Caco-2 (cell line): ENCODE data around the gene ITGB6. TPM values are rescaled to one million over a fixed set of nuclear protein-coding genes. Genes with fewer than 3 reads are reported as not detected.

ENCODE experiments used
- BruUV-seq: library from RNA; stranded (reverse); fragments of 400-500 nt; replicated peaks from 2 replicates; lab custom pipeline; 2021; lab: Mats Ljungman, UMichigan
- CTCF ChIA-PET: fragments of 300-600 bp; sonication (Branson Sonifier 250); formaldehyde crosslinking; loops from one replicate; lab custom pipeline; 2022; ENCODE audit warnings: antibody characterized with exemption; lab: Charles Lee
- POLR2A ChIA-PET: fragments of 300-600 bp; sonication (Branson Sonifier 250); formaldehyde crosslinking; loops from one replicate; lab custom pipeline; 2022; ENCODE audit warnings: antibody characterized with exemption; lab: Charles Lee
- DNase-seq, 2 experiments: peaks; one replicate each; pipeline versions ENCODE4 v3.0.0 to v3.0.0-alpha.2; 2020 to 2022
- H3K27me3 ChIP-seq: replicated peaks from 2 replicates; pipeline ENCODE4 v1.6.0; 2011; ENCODE audit warnings: low read length; ENCODE audit not compliant: control insufficient read depth, insufficient read depth
- H3K36me3 ChIP-seq: 2 replicates; pipeline ENCODE4 v1.5.1; 2011; ENCODE audit warnings: low read length; ENCODE audit not compliant: control insufficient read depth, insufficient read depth
- H3K4me1 ChIP-seq: fragments of 250-450 bp; sonication (Bioruptor Pico); 2 replicates; pipeline ENCODE4 v1.5.1; 2020; ENCODE audit warnings: mild to moderate bottlenecking
- H3K4me3 ChIP-seq: 2 replicates; pipeline ENCODE4 v1.5.1; 2011; ENCODE audit warnings: low read depth, mild to moderate bottlenecking, control low read depth, low read length
- H3K9me3 ChIP-seq: fragments of 250-450 bp; sonication (Bioruptor Pico); 2 replicates; pipeline ENCODE4 v1.5.1; 2020; ENCODE audit warnings: mild to moderate bottlenecking, moderate library complexity
- H3K27ac Mint-ChIP-seq: one replicate; pipeline ENCODE4 v1.8.0; 2022; ENCODE audit warnings: mixed read lengths; ENCODE audit not compliant: unreplicated experiment
- H3K27me3 Mint-ChIP-seq: one replicate; pipeline ENCODE4 v1.8.0; 2022; ENCODE audit warnings: mixed read lengths; ENCODE audit not compliant: insufficient read depth, unreplicated experiment
- H3K36me3 Mint-ChIP-seq: one replicate; pipeline ENCODE4 v1.8.0; 2022; ENCODE audit warnings: mild to moderate bottlenecking, mixed read lengths; ENCODE audit not compliant: insufficient read depth, unreplicated experiment
- H3K4me1 Mint-ChIP-seq: one replicate; pipeline ENCODE4 v1.8.0; 2022; ENCODE audit warnings: low read depth, mixed read lengths; ENCODE audit not compliant: unreplicated experiment
- H3K4me3 Mint-ChIP-seq: one replicate; pipeline ENCODE4 v1.8.0; 2022; ENCODE audit warnings: mild to moderate bottlenecking, moderate library complexity, mixed read lengths; ENCODE audit not compliant: unreplicated experiment
- H3K9me3 Mint-ChIP-seq: one replicate; pipeline ENCODE4 v1.8.0; 2022; ENCODE audit warnings: mixed read lengths; ENCODE audit not compliant: unreplicated experiment
- intact Hi-C: fragments of 100-400 bp; cut with micrococcal nuclease; formaldehyde crosslinking; loops from one replicate; pipeline ENCODE4 v1.10.0; 2022; ENCODE audit not compliant: unreplicated experiment
- total RNA-seq: library from RNA; stranded (reverse); gene quantifications from 2 replicates; pipeline ENCODE4 v1.2.3, GENCODE V29; 2022
- TF ChIP-seq, protein P1 (sequence below), 2 experiments: fragments of 200-600 bp in 1 of 2; IDR thresholded peaks; 1 replicate in 1 of 2; 2 replicates in 1 of 2; pipeline versions ENCODE4 v1.5.1 to v1.8.0; 2011 to 2022; ENCODE audit warnings: antibody characterized with exemption in 1 of 2, control low read depth in 1 of 2, inconsistent platforms in 1 of 2, low read depth in 1 of 2, low read length in 1 of 2, mild to moderate bottlenecking in 1 of 2, moderate library complexity in 1 of 2; ENCODE audit not compliant: insufficient read depth in 1 of 2, severe bottlenecking in 1 of 2, unreplicated experiment in 1 of 2

Gene ITGB6
- total RNA-seq, 1 experiment from 2014 or later, result 1.7 TPM

DNA sequence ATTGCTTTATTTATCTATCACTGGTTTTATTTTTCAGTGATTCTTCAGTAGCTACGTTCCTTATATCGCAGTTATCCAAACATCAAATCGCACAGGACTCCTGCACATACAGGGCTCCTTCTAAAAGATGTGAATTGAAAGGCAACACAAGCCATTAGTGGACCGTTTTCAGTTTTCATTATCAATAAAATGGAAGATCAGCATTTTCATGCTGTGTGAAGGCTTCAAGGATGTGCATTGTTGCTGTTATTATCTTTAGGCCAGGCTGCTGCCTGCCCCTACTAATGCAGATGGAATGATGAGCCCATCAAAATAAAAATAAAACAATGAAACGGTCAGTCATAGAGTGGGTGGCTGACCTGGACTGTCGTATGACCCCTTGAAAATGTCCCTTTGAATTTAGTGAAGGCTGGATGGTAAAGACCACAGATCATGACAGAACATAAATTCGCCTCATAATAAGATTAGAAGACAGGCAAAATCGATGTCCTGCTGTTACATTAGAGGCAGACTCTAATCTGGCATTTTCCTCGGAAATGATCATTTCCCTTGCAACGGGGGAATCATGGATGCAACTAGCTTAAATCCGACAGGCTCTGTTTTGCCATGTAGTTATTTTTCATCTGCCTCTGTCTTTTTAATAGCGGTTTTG is 32.9 kb downstream of the ITGB6 start:
- H3K4me1 ChIP-seq, result peaks cover 11% of the 10 kb centered on the region
- H3K36me3 Mint-ChIP-seq, result no peaks in the 10 kb centered on the region
- POLR2A ChIA-PET, result no interaction called here
- no peak overlapping the region for H3K4me3 ChIP-seq
- no peak overlapping the region for H3K4me3 Mint-ChIP-seq
- H3K36me3 ChIP-seq, result no peaks in the 10 kb centered on the region
- no peak overlapping the region for H3K27ac Mint-ChIP-seq
- peaks cover 16% of the 10 kb centered on the region for H3K4me1 Mint-ChIP-seq
- H3K27me3 Mint-ChIP-seq, result no peaks in the 10 kb centered on the region
- no peaks in the 10 kb centered on the region for H3K27me3 ChIP-seq
- BruUV-seq, result no TSS peak
- no peak for DNase-seq
- CTCF ChIA-PET, result no interaction called here
- H3K9me3 ChIP-seq, result no peaks in the 10 kb centered on the region
- H3K9me3 Mint-ChIP-seq, result no peaks in the 10 kb centered on the region
- TF ChIP-seq, protein P1, sequence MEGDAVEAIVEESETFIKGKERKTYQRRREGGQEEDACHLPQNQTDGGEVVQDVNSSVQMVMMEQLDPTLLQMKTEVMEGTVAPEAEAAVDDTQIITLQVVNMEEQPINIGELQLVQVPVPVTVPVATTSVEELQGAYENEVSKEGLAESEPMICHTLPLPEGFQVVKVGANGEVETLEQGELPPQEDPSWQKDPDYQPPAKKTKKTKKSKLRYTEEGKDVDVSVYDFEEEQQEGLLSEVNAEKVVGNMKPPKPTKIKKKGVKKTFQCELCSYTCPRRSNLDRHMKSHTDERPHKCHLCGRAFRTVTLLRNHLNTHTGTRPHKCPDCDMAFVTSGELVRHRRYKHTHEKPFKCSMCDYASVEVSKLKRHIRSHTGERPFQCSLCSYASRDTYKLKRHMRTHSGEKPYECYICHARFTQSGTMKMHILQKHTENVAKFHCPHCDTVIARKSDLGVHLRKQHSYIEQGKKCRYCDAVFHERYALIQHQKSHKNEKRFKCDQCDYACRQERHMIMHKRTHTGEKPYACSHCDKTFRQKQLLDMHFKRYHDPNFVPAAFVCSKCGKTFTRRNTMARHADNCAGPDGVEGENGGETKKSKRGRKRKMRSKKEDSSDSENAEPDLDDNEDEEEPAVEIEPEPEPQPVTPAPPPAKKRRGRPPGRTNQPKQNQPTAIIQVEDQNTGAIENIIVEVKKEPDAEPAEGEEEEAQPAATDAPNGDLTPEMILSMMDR (IDR thresholded peaks at IDR 0.05; ENCODE audit: insufficient read depth in 1 of 2, low read depth in 1 of 2, low read length in 1 of 2, severe bottlenecking in 1 of 2, unreplicated experiment in 1 of 2), result no peak
- intact Hi-C loops, result no loop called here

DNA sequence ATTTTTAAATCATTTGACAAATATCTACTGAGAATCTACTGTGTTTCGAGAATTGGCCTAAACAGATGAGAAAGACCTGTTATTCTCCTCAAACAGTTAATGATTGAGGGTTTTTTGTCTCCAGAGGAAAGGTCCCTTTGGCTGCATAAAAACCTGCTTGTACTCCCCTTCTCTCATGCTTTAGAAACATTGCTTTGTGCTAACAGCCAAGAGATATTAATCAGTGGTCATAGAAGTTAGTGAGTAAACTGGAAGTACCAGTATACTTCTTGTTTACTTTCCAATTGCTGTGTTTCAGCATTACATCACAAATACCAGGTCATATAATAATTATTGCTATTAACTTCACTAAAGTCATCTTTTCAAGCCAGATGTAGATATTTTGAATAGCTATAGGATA is 34.1 kb downstream of the ITGB6 start:
- H3K4me3 Mint-ChIP-seq, result no peak overlapping the region
- Histone ChIP-seq H3K4me1 (peaks cover 11% of the 10 kb centered on the region), H3K36me3 (no peaks in the 10 kb centered on the region), H3K4me3 (no peak overlapping the region), H3K27me3 (no peaks in the 10 kb centered on the region), H3K9me3 (no peaks in the 10 kb centered on the region)
- BruUV-seq, result no TSS peak
- CTCF ChIA-PET, result no interaction called here
- H3K4me1 Mint-ChIP-seq, result peaks cover 16% of the 10 kb centered on the region
- POLR2A ChIA-PET, result no interaction called here
- H3K27me3 Mint-ChIP-seq, result no peaks in the 10 kb centered on the region
- intact Hi-C loops, result no loop called here
- no peaks in the 10 kb centered on the region for H3K36me3 Mint-ChIP-seq
- TF ChIP-seq, protein P1 (IDR thresholded peaks at IDR 0.05; ENCODE audit: insufficient read depth in 1 of 2, low read depth in 1 of 2, low read length in 1 of 2, severe bottlenecking in 1 of 2, unreplicated experiment in 1 of 2), result no peak
- DNase-seq, result no peak
- no peak overlapping the region for H3K27ac Mint-ChIP-seq
- H3K9me3 Mint-ChIP-seq, result no peaks in the 10 kb centered on the region

DNA sequence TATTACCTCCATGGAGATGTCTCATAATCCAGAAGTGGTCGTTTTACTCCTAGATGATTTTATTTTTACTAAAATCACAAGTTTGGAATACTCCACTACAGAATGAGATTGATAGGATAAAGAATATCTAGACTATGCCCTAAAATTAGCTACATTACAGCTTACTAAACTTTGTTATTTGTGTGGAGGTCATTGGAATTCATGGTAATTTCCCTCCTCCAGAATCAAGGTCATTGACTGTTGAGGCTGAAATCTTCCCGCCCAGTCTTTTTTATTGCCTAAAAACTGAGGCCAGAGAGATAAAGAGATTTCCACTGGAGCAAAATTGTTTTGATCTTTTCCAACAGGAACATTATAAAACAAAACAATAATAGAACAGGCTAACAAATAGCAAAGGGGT is 35.0 kb downstream of the ITGB6 start:
- H3K4me1 Mint-ChIP-seq, result peaks cover 16% of the 10 kb centered on the region
- ChIA-PET CTCF (no interaction called here), POLR2A (no interaction called here)
- peaks cover 11% of the 10 kb centered on the region for H3K4me1 ChIP-seq
- H3K9me3 ChIP-seq, result no peaks in the 10 kb centered on the region
- H3K9me3 Mint-ChIP-seq, result no peaks in the 10 kb centered on the region
- no peak overlapping the region for H3K4me3 ChIP-seq
- no peak for DNase-seq
- H3K27me3 Mint-ChIP-seq, result no peaks in the 10 kb centered on the region
- no TSS peak for BruUV-seq
- H3K36me3 Mint-ChIP-seq, result no peaks in the 10 kb centered on the region
- no peaks in the 10 kb centered on the region for H3K36me3 ChIP-seq
- TF ChIP-seq, protein P1 (IDR thresholded peaks at IDR 0.05; ENCODE audit: insufficient read depth in 1 of 2, low read depth in 1 of 2, low read length in 1 of 2, severe bottlenecking in 1 of 2, unreplicated experiment in 1 of 2), result no peak
- intact Hi-C loops, result no loop called here
- no peaks in the 10 kb centered on the region for H3K27me3 ChIP-seq
- H3K27ac Mint-ChIP-seq, result no peak overlapping the region
- H3K4me3 Mint-ChIP-seq, result no peak overlapping the region
